Endothelial cell of umbilical vein (primary cell): ENCODE measurements around the gene EIF1B. TPM values are rescaled to one million over a fixed set of nuclear protein-coding genes. Genes with fewer than 3 reads are reported as not detected.

Experiments
- BruUV-seq: library from RNA; stranded (reverse); fragments of 400-500 nt; replicated peaks from 2 replicates; lab custom pipeline; 2021; lab: Mats Ljungman, UMichigan
- CTCF ChIA-PET: fragments of 300-600, 350-600 bp; sonication (Branson Sonifier 250); formaldehyde crosslinking; loops from one replicate; lab custom pipeline; 2021; ENCODE audit warnings: antibody characterized with exemption, inconsistent platforms; lab: Charles Lee
- POLR2A ChIA-PET: fragments of 300-600, 350-600 bp; sonication (Branson Sonifier 250); formaldehyde crosslinking; loops from one replicate; lab custom pipeline; 2021; ENCODE audit warnings: antibody characterized with exemption, inconsistent platforms; lab: Charles Lee
- DNase-seq: peaks from one replicate; pipeline ENCODE4 v3.0.0-alpha.2; 2011; ENCODE audit warnings: low read depth, low spot score
- FAIRE-seq: peaks from 2 replicates; lab custom pipeline; 2011; peaks lifted over from hg19 to GRCh38; lab: Jason Lieb, UNC
- H2AFZ ChIP-seq: 2 replicates; pipeline ENCODE4 v1.6.0; 2012; ENCODE audit warnings: low read depth, low read length, control low read depth, inconsistent platforms
- H3K27ac ChIP-seq: 2 replicates; pipeline ENCODE4 v1.5.1; 2011; ENCODE audit warnings: low read depth, mild to moderate bottlenecking, control low read depth, low read length, moderate library complexity; ENCODE audit not compliant: insufficient read depth
- H3K27me3 ChIP-seq, 2 experiments: 2 replicates each; pipeline versions ENCODE4 v1.6.0 to v1.6.1; 2011; ENCODE audit warnings: low read length in 2 of 2, mixed read lengths in 1 of 2; ENCODE audit not compliant: control insufficient read depth in 2 of 2, insufficient read depth in 2 of 2
- H3K36me3 ChIP-seq, 2 experiments: 2 replicates in 1 of 2; 3 replicates in 1 of 2; pipeline ENCODE4 v1.5.1; 2011; ENCODE audit warnings: low read length in 2 of 2, mild to moderate bottlenecking in 1 of 2, moderate library complexity in 1 of 2; ENCODE audit not compliant: control insufficient read depth in 2 of 2, insufficient read depth in 2 of 2; ENCODE audit errors: extremely low read depth in 1 of 2
- H3K4me1 ChIP-seq: 3 replicates; pipeline ENCODE4 v1.5.1; 2011; ENCODE audit warnings: mild to moderate bottlenecking, low read length; ENCODE audit not compliant: control insufficient read depth, insufficient read depth; ENCODE audit errors: extremely low read depth
- H3K4me2 ChIP-seq: 2 replicates; pipeline ENCODE4 v1.6.1; 2011; ENCODE audit warnings: low read length, control low read depth, mixed read lengths; ENCODE audit not compliant: insufficient read depth
- H3K4me3 ChIP-seq, 3 experiments: fragments of 200-600 bp in 1 of 3; sonication (generic), shearing (Covaris generic) in 1 of 3; replicated peaks in 1 of 3; 2 replicates each; pipeline ENCODE4 v1.5.1; 2011 to 2016; ENCODE audit warnings: control low read depth in 3 of 3, low read length in 3 of 3, mild to moderate bottlenecking in 2 of 3, inconsistent platforms in 1 of 3, low read depth in 1 of 3, moderate library complexity in 1 of 3; ENCODE audit not compliant: insufficient read depth in 1 of 3
- H3K79me2 ChIP-seq: 2 replicates; pipeline ENCODE4 v1.6.0; 2012; ENCODE audit warnings: low read length, inconsistent platforms; ENCODE audit not compliant: control insufficient read depth, insufficient read depth
- H3K9ac ChIP-seq: replicated peaks from 2 replicates; pipeline ENCODE3; 2011; ENCODE audit warnings: low read length, control low read depth; ENCODE audit not compliant: insufficient read depth; ENCODE audit errors: extremely low read depth
- H3K9me1 ChIP-seq: replicated peaks from 3 replicates; pipeline ENCODE4 v1.6.0; 2011; ENCODE audit warnings: mild to moderate bottlenecking, low read length; ENCODE audit not compliant: control insufficient read depth, insufficient read depth; ENCODE audit errors: extremely low read depth
- H3K9me3 ChIP-seq: replicated peaks from 2 replicates; pipeline ENCODE4 v1.5.1; 2012; ENCODE audit warnings: low read length, inconsistent platforms; ENCODE audit not compliant: control insufficient read depth, insufficient read depth
- H4K20me1 ChIP-seq: replicated peaks from 2 replicates; pipeline ENCODE3; 2011; ENCODE audit warnings: mild to moderate bottlenecking, low read length; ENCODE audit not compliant: control insufficient read depth, insufficient read depth; ENCODE audit errors: extremely low read depth
- EZH2 ChIP-seq: IDR thresholded peaks from 2 replicates; pipeline ENCODE4 v1.6.1; 2012; ENCODE audit warnings: borderline replicate concordance, low read depth, mild to moderate bottlenecking, moderate library complexity, low read length, inconsistent platforms; ENCODE audit not compliant: severe bottlenecking
- FOS ChIP-seq: IDR thresholded peaks from 2 replicates; pipeline ENCODE4 v1.6.1; 2011; ENCODE audit warnings: mild to moderate bottlenecking, low read length, moderate library complexity, borderline replicate concordance; ENCODE audit not compliant: insufficient read depth
- GATA2 ChIP-seq: IDR thresholded peaks from 2 replicates; pipeline ENCODE4 v1.7.0; 2011; ENCODE audit warnings: low read depth, mild to moderate bottlenecking, moderate library complexity, mixed read lengths, low read length; ENCODE audit not compliant: insufficient read length, insufficient read depth
- JUN ChIP-seq: IDR thresholded peaks from 2 replicates; pipeline ENCODE4 v1.6.1; 2011; ENCODE audit warnings: borderline replicate concordance, low read depth; ENCODE audit not compliant: insufficient read length, insufficient read depth
- MAX ChIP-seq: IDR thresholded peaks from 2 replicates; pipeline ENCODE4 v1.6.1; 2011; ENCODE audit not compliant: insufficient read depth, insufficient read length
- MYC ChIP-seq: IDR thresholded peaks from one replicate; pipeline ENCODE4 v1.6.1; 2011; ENCODE audit warnings: mild to moderate bottlenecking, low read depth, low read length
- POLR2A ChIP-seq: IDR thresholded peaks from 2 replicates; pipeline ENCODE4 v1.6.1; 2012; ENCODE audit warnings: low read depth, mild to moderate bottlenecking, control low read depth, low read length
- POLR2AphosphoS5 ChIP-seq: IDR thresholded peaks from 2 replicates; pipeline ENCODE4 v1.6.1; 2012; ENCODE audit warnings: low read depth, mild to moderate bottlenecking, control low read depth, low read length, moderate library complexity; ENCODE audit not compliant: insufficient read depth
- dilution Hi-C: fragments of 300-500 bp; cut with MboI; formaldehyde crosslinking; loops from one replicate; pipeline ENCODE4 v1.15.0; 2019; ENCODE audit warnings: low sequenced_read_pairs; ENCODE audit not compliant: extremely low pct_ligation_motif_present
- intact Hi-C: fragments of 100-400 bp; cut with micrococcal nuclease; formaldehyde crosslinking; loops from one replicate; pipeline ENCODE4 v1.10.0; 2022
- polyA plus RNA-seq, 4 experiments: library from polyadenylated mRNA; depleted of rRNA in 3 of 4; stranded (reverse) in 3 of 4; unstranded in 1 of 4; fragments of >200 nt; gene quantifications; 2 replicates each; pipeline versions ENCODE4 v1.2.1 to v1.2.3, GENCODE V29; 2011 to 2012; ENCODE audit warnings: missing spikeins in 1 of 4
- total RNA-seq: library from RNA; stranded (reverse); gene quantifications from 2 replicates; pipeline ENCODE4 v1.2.3, GENCODE V29; 2021
- TF ChIP-seq, protein P1 (sequence below), 2 donors: IDR thresholded peaks; 1 replicate in 1 of 2; 2 replicates in 1 of 2; pipeline ENCODE4 v1.5.1; 2011; ENCODE audit warnings: low read length in 2 of 2, mild to moderate bottlenecking in 2 of 2, moderate library complexity in 2 of 2, control low read depth in 1 of 2, inconsistent platforms in 1 of 2, low read depth in 1 of 2; ENCODE audit not compliant: insufficient read depth in 1 of 2; ENCODE audit errors: extremely low read depth in 1 of 2

EIF1B gene
- total and polyA plus RNA-seq, 2 donors (not counting 3 experiments of a cell fraction or from before 2014, with no cell fraction given) = 17.8 to 46.0 TPM

- Histone ChIP-seq H3K27ac (no peak overlapping the region), H3K36me3 (peaks cover 0 to 3% of the 10 kb centered on the region in 2 experiments), H3K9me3 (no peaks in the 10 kb centered on the region), H3K4me1 (no peaks in the 10 kb centered on the region), H2AFZ (no peak overlapping the region), H4K20me1 (no peaks in the 10 kb centered on the region), H3K9me1 (no peaks in the 10 kb centered on the region), H3K4me3 (no peak overlapping the region), H3K9ac (no peak overlapping the region), H3K79me2 (no peaks in the 10 kb centered on the region), H3K4me2 (no peak overlapping the region), H3K27me3 (no peaks in the 10 kb centered on the region)
- intact Hi-C loops (no loop called here), dilution Hi-C loops (no loop called here)
- BruUV-seq = no TSS peak
- ChIA-PET POLR2A (no interaction called here), CTCF (no interaction called here)
- no peak for TF ChIP-seq POLR2AphosphoS5
- TF ChIP-seq, protein P1, sequence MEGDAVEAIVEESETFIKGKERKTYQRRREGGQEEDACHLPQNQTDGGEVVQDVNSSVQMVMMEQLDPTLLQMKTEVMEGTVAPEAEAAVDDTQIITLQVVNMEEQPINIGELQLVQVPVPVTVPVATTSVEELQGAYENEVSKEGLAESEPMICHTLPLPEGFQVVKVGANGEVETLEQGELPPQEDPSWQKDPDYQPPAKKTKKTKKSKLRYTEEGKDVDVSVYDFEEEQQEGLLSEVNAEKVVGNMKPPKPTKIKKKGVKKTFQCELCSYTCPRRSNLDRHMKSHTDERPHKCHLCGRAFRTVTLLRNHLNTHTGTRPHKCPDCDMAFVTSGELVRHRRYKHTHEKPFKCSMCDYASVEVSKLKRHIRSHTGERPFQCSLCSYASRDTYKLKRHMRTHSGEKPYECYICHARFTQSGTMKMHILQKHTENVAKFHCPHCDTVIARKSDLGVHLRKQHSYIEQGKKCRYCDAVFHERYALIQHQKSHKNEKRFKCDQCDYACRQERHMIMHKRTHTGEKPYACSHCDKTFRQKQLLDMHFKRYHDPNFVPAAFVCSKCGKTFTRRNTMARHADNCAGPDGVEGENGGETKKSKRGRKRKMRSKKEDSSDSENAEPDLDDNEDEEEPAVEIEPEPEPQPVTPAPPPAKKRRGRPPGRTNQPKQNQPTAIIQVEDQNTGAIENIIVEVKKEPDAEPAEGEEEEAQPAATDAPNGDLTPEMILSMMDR (IDR thresholded peaks at IDR 0.05; ENCODE audit: extremely low read depth in 1 of 2, insufficient read depth in 1 of 2, low read depth in 1 of 2, low read length in 2 of 2) = no peak
- TF ChIP-seq GATA2 = no peak
- no peak for TF ChIP-seq POLR2A
- no peak for TF ChIP-seq JUN
- no peak for TF ChIP-seq MAX
- no peak for TF ChIP-seq MYC
- no peak for TF ChIP-seq FOS
- no peak for TF ChIP-seq EZH2
- DNase-seq (no peak), FAIRE-seq (no peak)
Observed at GRCh38 chr3:40264451-40264850, 45.1 kb upstream of the EIF1B start.
